Measurements from ENCODE around the gene MYO18B. TPM values are rescaled to one million over a fixed set of nuclear protein-coding genes. Genes with fewer than 3 reads are reported as not detected.

MYO18B gene
- total and polyA plus RNA-seq, 2 donors from 2014 or later, result 0.19 to 0.41 TPM

- H3K4me1 ChIP-seq (ENCODE audit: control insufficient read depth in 2 of 3, insufficient read depth in 2 of 3, low read depth in 1 of 3, low read length in 3 of 3), result no peaks in the 10 kb centered on the region
- no peaks in the 10 kb centered on the region for H3K36me3 ChIP-seq (ENCODE audit: control insufficient read depth in 2 of 3, insufficient read depth in 3 of 3, low read length in 3 of 3)
- H3K27ac ChIP-seq (ENCODE audit: low read depth in 2 of 2, low read length in 2 of 2), result no peak overlapping the region
- H3K9ac ChIP-seq (ENCODE audit: low read length in 3 of 3), result no peak overlapping the region
- H3K9me3 ChIP-seq (ENCODE audit: control insufficient read depth in 2 of 3, insufficient read depth in 1 of 3, low read length in 3 of 3), result no peaks in the 10 kb centered on the region
- DNase-seq (no peak), FAIRE-seq (no peak)
- TF ChIP-seq CTCF (IDR thresholded peaks at IDR 0.05; ENCODE audit: borderline replicate concordance, extremely low read depth, insufficient read depth), result no peak
- H3K4me3 ChIP-seq (ENCODE audit: low read length in 3 of 3), result no peak overlapping the region
- no peaks in the 10 kb centered on the region for H3K27me3 ChIP-seq (ENCODE audit: control insufficient read depth, insufficient read depth, low read length)
- intact Hi-C loops (cut with DNase I), result no loop called here
Measured at GRCh38 chr22:25822344-25822743, 80.4 kb downstream of the MYO18B start.

- no peak for FAIRE-seq
- H3K36me3 ChIP-seq (ENCODE audit: control insufficient read depth in 2 of 3, insufficient read depth in 3 of 3, low read length in 3 of 3), result no peaks in the 10 kb centered on the region
- H3K27ac ChIP-seq (ENCODE audit: low read depth in 2 of 2, low read length in 2 of 2), result no peak overlapping the region
- no peak for TF ChIP-seq CTCF (IDR thresholded peaks at IDR 0.05; ENCODE audit: borderline replicate concordance, extremely low read depth, insufficient read depth)
- no peaks in the 10 kb centered on the region for H3K9me3 ChIP-seq (ENCODE audit: control insufficient read depth in 2 of 3, insufficient read depth in 1 of 3, low read length in 3 of 3)
- DNase-seq, result no peak
- intact Hi-C loops (cut with DNase I), result no loop called here
- no peaks in the 10 kb centered on the region for H3K27me3 ChIP-seq (ENCODE audit: control insufficient read depth, insufficient read depth, low read length)
- no peak overlapping the region for H3K4me3 ChIP-seq (ENCODE audit: low read length in 3 of 3)
- no peak overlapping the region for H3K9ac ChIP-seq (ENCODE audit: low read length in 3 of 3)
- no peaks in the 10 kb centered on the region for H3K4me1 ChIP-seq (ENCODE audit: control insufficient read depth in 2 of 3, insufficient read depth in 2 of 3, low read depth in 1 of 3, low read length in 3 of 3)
Measured at GRCh38 chr22:25823276-25823675, 81.3 kb downstream of the MYO18B start.

GRCh38 chr22:25824828-25825423, 82.9 kb downstream of the MYO18B start:
- H3K9ac ChIP-seq (ENCODE audit: low read length in 3 of 3), result no peak overlapping the region
- DNase-seq, result no peak
- intact Hi-C loops (cut with DNase I), result no loop called here
- H3K4me3 ChIP-seq (ENCODE audit: low read length in 3 of 3), result no peak overlapping the region
- H3K4me1 ChIP-seq (ENCODE audit: control insufficient read depth in 2 of 3, insufficient read depth in 2 of 3, low read depth in 1 of 3, low read length in 3 of 3), result no peaks in the 10 kb centered on the region
- no peaks in the 10 kb centered on the region for H3K36me3 ChIP-seq (ENCODE audit: control insufficient read depth in 2 of 3, insufficient read depth in 3 of 3, low read length in 3 of 3)
- no peak for FAIRE-seq
- H3K9me3 ChIP-seq (ENCODE audit: control insufficient read depth in 2 of 3, insufficient read depth in 1 of 3, low read length in 3 of 3), result no peaks in the 10 kb centered on the region
- H3K27me3 ChIP-seq (ENCODE audit: control insufficient read depth, insufficient read depth, low read length), result no peaks in the 10 kb centered on the region
- H3K27ac ChIP-seq (ENCODE audit: low read depth in 2 of 2, low read length in 2 of 2), result no peak overlapping the region
- TF ChIP-seq CTCF (IDR thresholded peaks at IDR 0.05; ENCODE audit: borderline replicate concordance, extremely low read depth, insufficient read depth), result no peak

GRCh38 chr22:25827415-25827814, 85.4 kb downstream of the MYO18B start:
- Histone ChIP-seq H3K36me3 (ENCODE audit: control insufficient read depth in 2 of 3, insufficient read depth in 3 of 3, low read length in 3 of 3) (no peaks in the 10 kb centered on the region), H3K9ac (ENCODE audit: low read length in 3 of 3) (no peak overlapping the region), H3K4me1 (ENCODE audit: control insufficient read depth in 2 of 3, insufficient read depth in 2 of 3, low read depth in 1 of 3, low read length in 3 of 3) (no peaks in the 10 kb centered on the region), H3K27me3 (ENCODE audit: control insufficient read depth, insufficient read depth, low read length) (no peaks in the 10 kb centered on the region), H3K27ac (ENCODE audit: low read depth in 2 of 2, low read length in 2 of 2) (no peak overlapping the region), H3K9me3 (ENCODE audit: control insufficient read depth in 2 of 3, insufficient read depth in 1 of 3, low read length in 3 of 3) (peaks cover 0 to 4% (median 0%) of the 10 kb centered on the region in 3 donors), H3K4me3 (ENCODE audit: low read length in 3 of 3) (no peak overlapping the region)
- DNase-seq (no peak), FAIRE-seq (no peak)
- no peak for TF ChIP-seq CTCF (IDR thresholded peaks at IDR 0.05; ENCODE audit: borderline replicate concordance, extremely low read depth, insufficient read depth)
- intact Hi-C loops (cut with DNase I), result no loop called here
